GM21447 (cell line): Measurements from ENCODE around the gene TBCD.
"Not testable (repeated sequence)": the region's sequence is repeated elsewhere in the genome, so short reads cannot be mapped to it uniquely, and the experiment has no call there.

Experiments
- ATAC-seq: cut with Tn5 transposase; IDR thresholded peaks from one replicate; pipeline ENCODE4 v1.9.1; 2021; ENCODE audit not compliant: unreplicated experiment

Gene TBCD

GRCh38 chr17:82949361-82949760 lies 197.5 kb downstream of the TBCD start:
- ATAC-seq = no peak

- ATAC-seq = no peak
Measured at GRCh38 chr17:82949984-82950383, 198.1 kb downstream of the TBCD start.

- no peak for ATAC-seq
Measured at GRCh38 chr17:82950525-82951102, 198.7 kb downstream of the TBCD start.

GRCh38 chr17:82952019-82952418 lies 200.2 kb downstream of the TBCD start:
- no peak for ATAC-seq

GRCh38 chr17:82955106-82955505 lies 203.2 kb downstream of the TBCD start:
- ATAC-seq = not testable (repeated sequence)

- ATAC-seq = not testable (repeated sequence)
Measured at GRCh38 chr17:82955627-82956026, 203.8 kb downstream of the TBCD start.

- no peak for ATAC-seq
Measured at GRCh38 chr17:82956146-82956725, 204.4 kb downstream of the TBCD start.

GRCh38 chr17:82956726-82957468 lies 205.0 kb downstream of the TBCD start:
- ATAC-seq = no peak

- no peak for ATAC-seq
Measured at GRCh38 chr17:82957469-82957795, 205.6 kb downstream of the TBCD start.

GRCh38 chr17:82957961-82958561 lies 206.2 kb downstream of the TBCD start:
- no peak for ATAC-seq

GRCh38 chr17:82959242-82959930 lies 207.5 kb downstream of the TBCD start:
- no peak for ATAC-seq

- no peak for ATAC-seq
Measured at GRCh38 chr17:82959990-82960418, 208.1 kb downstream of the TBCD start.

- ATAC-seq = no peak
Measured at GRCh38 chr17:82960419-82961271, 208.8 kb downstream of the TBCD start.

GRCh38 chr17:82961366-82962162 lies 209.7 kb downstream of the TBCD start:
- no peak for ATAC-seq

- ATAC-seq = no peak
Measured at GRCh38 chr17:82962163-82962720, 210.4 kb downstream of the TBCD start.

- ATAC-seq = no peak
Measured at GRCh38 chr17:82963104-82963950, 211.5 kb downstream of the TBCD start.

- ATAC-seq = not testable (repeated sequence)
Measured at GRCh38 chr17:82964451-82964850, 212.6 kb downstream of the TBCD start.

- ATAC-seq = no peak
Measured at GRCh38 chr17:82964851-82965341, 213.0 kb downstream of the TBCD start.
